Sigmoid colon (tissue), 4 donors: ENCODE data around the gene NRG2.

Experiments
- POLR2AphosphoS5 ChIP-seq, 4 donors: sonication (generic); formaldehyde crosslinking; IDR thresholded peaks; one replicate each; pipeline ENCODE4 v1.6.1; 2017; ENCODE audit warnings: antibody characterized with exemption in 4 of 4
- TF ChIP-seq, protein P1 (sequence below), 4 experiments: fragments of 450-650 bp in 3 of 4; fragments of 200-600 bp in 1 of 4; IDR thresholded peaks; one replicate each; pipeline ENCODE4 v1.5.1; 2016 to 2019; ENCODE audit warnings: antibody characterized with exemption in 4 of 4, mild to moderate bottlenecking in 3 of 4, moderate library complexity in 2 of 4

DNA sequence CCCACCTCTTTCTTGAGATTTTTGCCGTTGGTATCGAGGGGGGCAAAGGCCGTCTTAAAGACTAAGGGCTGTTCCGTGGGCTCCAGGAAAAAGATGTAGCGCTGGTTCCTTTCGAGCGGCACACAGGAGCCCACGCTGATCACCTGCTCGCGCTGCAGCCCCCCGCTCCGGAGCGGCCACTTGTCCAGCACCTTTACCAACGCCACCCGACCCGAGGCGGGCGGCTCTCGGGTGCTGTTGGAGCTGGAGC lies 781 bp downstream of the NRG2 start:
- TF ChIP-seq, protein P1, sequence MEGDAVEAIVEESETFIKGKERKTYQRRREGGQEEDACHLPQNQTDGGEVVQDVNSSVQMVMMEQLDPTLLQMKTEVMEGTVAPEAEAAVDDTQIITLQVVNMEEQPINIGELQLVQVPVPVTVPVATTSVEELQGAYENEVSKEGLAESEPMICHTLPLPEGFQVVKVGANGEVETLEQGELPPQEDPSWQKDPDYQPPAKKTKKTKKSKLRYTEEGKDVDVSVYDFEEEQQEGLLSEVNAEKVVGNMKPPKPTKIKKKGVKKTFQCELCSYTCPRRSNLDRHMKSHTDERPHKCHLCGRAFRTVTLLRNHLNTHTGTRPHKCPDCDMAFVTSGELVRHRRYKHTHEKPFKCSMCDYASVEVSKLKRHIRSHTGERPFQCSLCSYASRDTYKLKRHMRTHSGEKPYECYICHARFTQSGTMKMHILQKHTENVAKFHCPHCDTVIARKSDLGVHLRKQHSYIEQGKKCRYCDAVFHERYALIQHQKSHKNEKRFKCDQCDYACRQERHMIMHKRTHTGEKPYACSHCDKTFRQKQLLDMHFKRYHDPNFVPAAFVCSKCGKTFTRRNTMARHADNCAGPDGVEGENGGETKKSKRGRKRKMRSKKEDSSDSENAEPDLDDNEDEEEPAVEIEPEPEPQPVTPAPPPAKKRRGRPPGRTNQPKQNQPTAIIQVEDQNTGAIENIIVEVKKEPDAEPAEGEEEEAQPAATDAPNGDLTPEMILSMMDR (IDR thresholded peaks at IDR 0.05), result no peak
- no peak for TF ChIP-seq POLR2AphosphoS5 (IDR thresholded peaks at IDR 0.05)
